K562 treated with DMSO at 1 percent for 12 hours (cell line): ENCODE results near the gene SEC14L2. TPM values are rescaled to one million over a fixed set of nuclear protein-coding genes. Genes with fewer than 3 reads are reported as not detected.

ENCODE experiments used
- total RNA-seq: library from RNA; unstranded; fragments of 300-600 nt; gene quantifications from 2 replicates; pipeline ENCODE4 v1.2.3, GENCODE V29; 2022; ENCODE audit not compliant: insufficient read depth

SEC14L2 gene
- 0.19 TPM in 1 of 2 replicates, not detected in the other for total RNA-seq

DNA sequence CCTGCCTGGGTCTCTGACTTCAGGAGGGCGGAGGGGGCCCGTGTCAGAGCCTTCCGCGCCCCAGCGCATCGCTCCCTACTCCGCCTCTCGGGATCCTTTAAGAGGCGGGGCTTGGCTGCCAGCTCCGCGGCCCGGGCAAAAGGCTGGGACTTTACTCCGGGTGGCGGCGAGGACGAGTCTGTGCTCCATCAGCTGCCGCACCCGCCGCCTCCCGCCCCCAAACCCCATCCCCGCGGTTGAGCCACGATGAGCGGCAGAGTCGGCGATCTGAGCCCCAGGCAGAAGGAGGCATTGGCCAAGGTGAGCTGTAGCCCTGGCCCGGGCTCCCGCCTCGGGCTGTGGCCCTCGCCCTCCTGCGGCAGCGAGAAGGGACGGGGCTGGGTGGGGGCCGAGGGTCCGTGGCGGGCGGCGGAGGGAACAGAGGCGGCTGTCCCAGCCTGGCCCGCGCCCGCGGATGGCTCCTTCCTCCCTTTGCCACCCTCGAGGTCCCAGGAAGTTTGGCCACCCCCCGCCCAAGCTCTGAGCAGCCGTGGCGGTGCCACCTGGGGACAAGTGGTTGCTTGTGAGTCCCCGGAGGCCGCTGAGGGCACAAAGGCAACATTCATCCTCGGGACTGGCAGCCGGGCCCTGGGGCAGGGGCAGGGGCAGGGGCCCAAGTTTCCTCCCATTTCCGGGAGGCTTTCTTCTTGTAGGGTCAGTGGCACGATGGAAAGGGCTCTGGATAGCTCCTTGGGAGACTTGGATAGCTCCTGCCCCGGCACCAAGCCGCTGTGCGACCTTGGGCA is at the start of gene SEC14L2:
TSS of gene SEC14L2 (plus strand) at position 148 of the 785 bp plus-strand sequence. CDS start at position 247, 99 bp downstream.

DNA sequence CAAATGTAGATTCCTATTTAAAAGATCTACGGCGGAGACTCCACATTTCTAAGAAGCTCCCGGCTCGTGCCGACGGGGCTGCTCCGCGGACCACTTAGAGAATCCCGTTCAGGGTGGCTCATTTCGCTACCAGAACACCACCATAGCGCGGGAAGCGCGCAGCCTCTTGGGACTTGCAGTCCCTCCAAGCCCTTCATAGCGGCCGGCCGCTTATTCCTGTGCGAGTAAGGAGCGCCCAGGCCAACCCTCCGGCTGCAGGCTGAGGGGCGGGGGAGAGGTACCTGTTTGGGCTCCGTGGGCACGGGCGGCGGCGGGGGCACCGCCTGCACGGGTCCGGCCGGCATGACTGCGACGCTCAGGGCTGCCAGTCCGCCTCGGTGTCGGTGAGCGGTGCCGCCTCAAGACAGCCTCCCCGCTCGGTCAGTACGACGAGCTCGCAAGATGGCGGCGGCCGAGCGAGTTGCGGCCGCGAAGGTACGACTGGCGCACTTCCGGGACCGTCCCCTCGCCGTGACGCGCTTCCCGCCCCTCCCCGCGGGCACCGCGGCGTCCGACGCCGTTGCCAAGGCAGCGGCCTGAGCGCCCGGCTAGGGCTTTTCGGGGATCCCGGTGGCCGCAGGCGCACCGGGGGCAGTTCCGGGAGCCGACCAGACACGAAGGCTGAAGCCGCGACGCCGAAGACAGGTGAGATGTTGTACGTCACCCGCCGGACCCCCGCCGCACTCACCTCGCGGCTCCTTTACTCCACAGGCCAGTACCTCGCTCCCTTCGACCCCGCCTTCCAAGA is 40.2 kb upstream of the SEC14L2 start, which contains the start of the genes CCDC157 and SF3A1:
TSS of gene CCDC157 (plus strand) at position 559 of the 787 bp plus-strand sequence. CDS start 8,994 bp downstream, outside the sequence.
TSS of gene SF3A1 (minus strand) at position 446 of the 787 bp plus-strand sequence. CDS start at position 344, 102 bp downstream.

DNA sequence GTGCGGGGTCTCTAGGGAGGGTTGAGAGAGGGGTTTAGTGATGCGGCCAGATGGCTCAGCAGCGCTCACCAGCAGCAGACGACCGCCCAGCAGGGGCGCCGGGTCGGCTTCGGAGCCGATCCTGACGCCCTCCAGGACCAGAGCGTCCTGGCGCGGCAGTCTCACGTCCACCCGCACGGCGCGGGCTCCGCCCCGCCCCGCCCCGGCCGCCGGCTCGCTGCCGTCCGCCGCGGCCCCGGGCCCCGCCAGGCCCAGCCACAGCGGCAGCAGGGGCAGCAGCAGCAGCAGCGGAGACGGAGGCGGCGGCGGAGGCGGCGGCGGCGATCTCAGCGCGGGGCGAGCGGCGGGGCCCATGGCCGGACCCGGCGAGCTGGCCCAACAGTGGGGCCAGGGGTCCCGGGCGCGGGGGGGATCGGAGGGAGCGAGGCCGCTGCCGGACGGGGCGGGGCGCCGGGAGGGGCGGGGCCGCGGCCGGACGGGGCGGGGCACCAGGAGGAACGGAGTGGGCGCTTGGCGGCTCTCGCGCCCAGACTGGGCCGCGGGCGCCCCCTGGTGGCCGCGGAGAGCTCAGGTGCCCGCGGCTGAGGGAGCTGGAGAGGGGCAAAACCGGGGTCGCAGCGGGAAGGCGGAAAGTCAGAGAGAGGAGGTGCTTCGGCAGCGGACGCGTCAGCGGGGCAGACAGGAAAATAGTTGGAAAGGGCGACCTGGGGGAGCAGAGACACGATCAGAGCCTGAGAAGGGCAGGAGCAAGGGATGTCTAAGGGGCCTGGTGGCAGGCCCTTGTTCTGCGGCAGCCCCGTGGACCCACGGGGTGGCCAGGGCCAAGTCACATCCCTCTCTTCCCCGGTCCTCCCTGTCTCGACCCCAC is 9.6 kb upstream of the SEC14L2 start, which contains the start of gene RNF215:
TSS of gene RNF215 (minus strand) at position 452 of the 868 bp plus-strand sequence. CDS start at position 354, 98 bp downstream.

DNA sequence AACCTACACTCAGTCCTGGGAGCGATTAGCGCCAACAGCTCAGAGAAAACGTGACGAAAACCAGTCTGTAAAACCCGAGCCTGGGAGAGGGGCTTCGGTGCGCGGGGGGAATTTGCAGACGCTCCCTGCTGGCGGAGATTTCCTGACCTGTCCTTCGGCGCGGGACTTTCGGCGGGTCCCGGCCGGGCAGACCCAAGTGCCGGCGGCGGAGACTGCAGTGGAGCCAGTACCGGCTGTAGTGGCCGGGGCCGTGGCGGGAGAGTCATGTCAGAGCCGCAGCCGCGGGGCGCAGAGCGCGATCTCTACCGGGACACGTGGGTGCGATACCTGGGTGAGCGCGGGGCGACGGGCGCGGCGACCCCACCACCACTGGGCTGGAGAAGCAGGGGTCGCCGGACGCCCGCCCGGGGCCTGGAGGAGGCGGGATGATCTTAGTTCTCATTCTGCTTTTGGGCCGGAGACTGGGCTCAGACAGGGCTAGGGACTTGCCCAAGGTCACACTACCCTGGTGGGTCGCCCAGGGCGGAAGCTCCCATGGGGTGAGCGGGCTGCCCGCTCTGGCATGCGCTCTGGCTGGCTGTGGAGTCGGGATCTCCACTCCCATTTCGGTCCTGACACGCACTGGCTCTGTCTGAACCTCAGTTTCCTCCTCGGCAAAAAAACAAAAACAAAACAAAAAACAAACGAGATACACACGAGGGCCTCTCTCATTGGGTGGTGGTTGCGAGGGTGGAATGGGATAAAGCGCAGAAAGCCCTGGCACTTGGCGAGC is 29.0 kb downstream of the SEC14L2 start, which contains the start of gene MTFP1:
TSS of gene MTFP1 (plus strand) at position 153 of the 772 bp plus-strand sequence. CDS start at position 265, 112 bp downstream.

DNA sequence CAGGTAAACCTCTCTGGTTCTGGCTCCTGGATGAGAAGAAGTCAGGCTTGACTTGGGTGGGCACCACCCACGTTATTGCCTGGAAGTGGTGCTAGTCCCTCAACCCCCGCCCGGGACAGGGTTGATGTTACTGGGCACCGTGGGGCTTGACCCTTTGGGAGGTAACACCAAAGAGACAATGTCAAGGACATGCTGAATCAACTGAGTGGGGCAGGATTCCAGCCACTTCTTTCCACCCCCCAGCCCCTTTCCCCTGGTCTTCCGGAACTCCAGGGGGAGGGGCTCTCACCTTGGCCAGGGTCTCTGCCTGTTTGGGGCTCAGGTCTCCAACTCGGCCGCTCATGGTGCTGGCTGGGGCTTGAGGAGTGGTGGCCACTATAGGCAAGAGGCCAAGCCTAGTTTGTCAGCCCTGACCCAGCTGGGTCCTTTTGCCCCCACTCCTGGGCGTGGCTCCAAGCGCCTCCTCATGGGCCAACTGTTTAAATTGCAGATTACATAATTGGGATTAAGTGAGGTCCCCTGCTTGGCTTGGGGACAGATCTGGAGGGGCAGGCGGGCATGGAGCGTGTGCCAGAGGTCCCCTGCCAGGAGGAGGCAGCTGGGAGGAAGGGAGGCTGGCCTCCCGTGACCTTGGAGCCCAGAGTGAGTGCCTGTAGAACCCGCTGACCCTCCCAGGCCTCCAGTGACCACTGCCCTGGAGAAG is 74.9 kb downstream of the SEC14L2 start, which contains the start of gene SEC14L3:
TSS of gene SEC14L3 (minus strand) at position 402 of the 703 bp plus-strand sequence. CDS start at position 343, 59 bp downstream.

Other genes starting within 250 kb of the SEC14L2 start
- gene LIF, start 150.3 kb upstream of the SEC14L2 start, total RNA-seq = not detected in 2 replicates
- not detected in 2 replicates for gene OSM, start 130.2 kb upstream of the SEC14L2 start, total RNA-seq
- gene CASTOR1, start 107.5 kb upstream of the SEC14L2 start, total RNA-seq = 1.9 and 4.7 TPM in 2 replicates
- 14.7 and 19.6 TPM in 2 replicates for gene TBC1D10A, start 70.1 kb upstream of the SEC14L2 start, total RNA-seq
- gene SF3A1, start 40.1 kb upstream of the SEC14L2 start, total RNA-seq = 26.8 and 65.5 TPM in 2 replicates
- 1.8 and 2.8 TPM in 2 replicates for gene CCDC157, start 40.0 kb upstream of the SEC14L2 start, total RNA-seq
- 3.4 and 7.5 TPM in 2 replicates for gene RNF215, start 9.6 kb upstream of the SEC14L2 start, total RNA-seq
- gene MTFP1, start 28.8 kb downstream of the SEC14L2 start, total RNA-seq = 35.8 and 45.6 TPM in 2 replicates
- gene SEC14L3, start 75.0 kb downstream of the SEC14L2 start, total RNA-seq = not detected in 2 replicates
- gene SEC14L4, start 108.7 kb downstream of the SEC14L2 start, total RNA-seq = not detected in 2 replicates
- 0.53 and 1.8 TPM in 2 replicates for gene SEC14L6, start 149.7 kb downstream of the SEC14L2 start, total RNA-seq
- 4.3 and 8.9 TPM in 2 replicates for gene GAL3ST1, start 177.6 kb downstream of the SEC14L2 start, total RNA-seq
- 31.6 and 45.9 TPM in 2 replicates for gene PES1, start 194.9 kb downstream of the SEC14L2 start, total RNA-seq
- 3.8 and 4.0 TPM in 2 replicates for gene TCN2, start 210.2 kb downstream of the SEC14L2 start, total RNA-seq
- gene SLC35E4, start 238.8 kb downstream of the SEC14L2 start, total RNA-seq = 3.0 and 4.0 TPM in 2 replicates